ENCODE results near the gene PPP1R2.

- TF ChIP-seq CTCF (IDR thresholded peaks at IDR 0.05 in 8 of 11, conservative IDR thresholded peaks at IDR 0.05 in 3 of 11) (no peak), POLR2AphosphoS5 (IDR thresholded peaks at IDR 0.05) (no peak), POLR2A (IDR thresholded peaks at IDR 0.05) (no peak)
Measured at GRCh38 chr3:195550723-195551122, 7.6 kb upstream of the PPP1R2 start.

All from spleen (tissue), 7 donors.